Tibial nerve (tissue), 4 donors: ENCODE results near the gene MRPL9. TPM values are rescaled to one million over a fixed set of nuclear protein-coding genes. Genes with fewer than 3 reads are reported as not detected.
A peak's percentile ranks its signal among the peaks of the same experiment; 100 is the strongest.

ENCODE experiments used
- DNase-seq, 2 donors: peaks; one replicate each; pipeline ENCODE4 v3.0.0-alpha.2; 2019; ENCODE audit warnings: low spot score in 2 of 2
- H3K27ac ChIP-seq, 4 donors: fragments of 200-600 bp; sonication (generic) in 3 of 4; one replicate each; pipeline ENCODE4 v1.5.1; 2017 to 2019; ENCODE audit warnings: mild to moderate bottlenecking in 1 of 4
- H3K27me3 ChIP-seq, 2 donors: fragments of 200-600 bp; sonication (generic) in 1 of 2; one replicate each; pipeline versions ENCODE4 v1.5.1 to v1.6.0; 2017 to 2019
- H3K36me3 ChIP-seq, 3 donors: fragments of 200-600 bp; sonication (generic); one replicate each; pipeline ENCODE4 v1.5.1; 2018 to 2019
- H3K4me1 ChIP-seq, 4 donors: fragments of 200-600 bp; sonication (generic) in 3 of 4; one replicate each; pipeline ENCODE4 v1.5.1; 2017 to 2019
- H3K4me3 ChIP-seq, 4 donors: fragments of 200-600 bp; sonication (generic) in 3 of 4; one replicate each; pipeline ENCODE4 v1.5.1; 2017 to 2019; ENCODE audit warnings: mild to moderate bottlenecking in 1 of 4, moderate library complexity in 1 of 4
- H3K9me3 ChIP-seq, 4 donors: fragments of 200-600 bp; sonication (generic) in 3 of 4; one replicate each; pipeline ENCODE4 v1.5.1; 2017 to 2019
- CTCF ChIP-seq, 5 experiments: fragments of 200-600 bp in 3 of 5; fragments of 450-650 bp in 2 of 5; sonication (generic) in 3 of 5; IDR thresholded peaks; one replicate each; pipeline ENCODE4 v1.5.1; 2016 to 2019; ENCODE audit warnings: antibody characterized with exemption in 5 of 5, mild to moderate bottlenecking in 3 of 5, moderate library complexity in 2 of 5
- EP300 ChIP-seq, 2 donors: sonication (generic); formaldehyde crosslinking; IDR thresholded peaks; one replicate each; pipeline ENCODE4 v1.6.1; 2017; ENCODE audit warnings: antibody characterized with exemption in 2 of 2, mild to moderate bottlenecking in 1 of 2
- POLR2A ChIP-seq, 2 donors: fragments of 450-650 bp; IDR thresholded peaks; one replicate each; pipeline ENCODE4 v1.6.1; 2017; ENCODE audit warnings: antibody characterized with exemption in 2 of 2, mild to moderate bottlenecking in 2 of 2, moderate library complexity in 2 of 2
- WGBS, 2 donors: methylation state at CpG; one replicate each; pipeline ENCODE4 v1.1.5; 2018; 5-methylcytosine and 5-hydroxymethylcytosine counted together
- total RNA-seq, 4 donors: library from RNA; depleted of rRNA; stranded (reverse); fragments of >200 nt; gene quantifications; one replicate each; pipeline ENCODE4 v1.1.0, GENCODE V29; 2016

The MRPL9 gene
- total RNA-seq, 4 donors from 2014 or later = 47.1 to 74.1 (median 58.7) TPM

- 27 to 29% methylated on average over 16 to 17 of the region's 17 CpGs for WGBS, 2 donors
- Histone ChIP-seq H3K27ac (peak overlapping the region in 3 of 4 donors; percentile 65 to 87 (median 76)), H3K4me3 (peak overlapping the region; percentile 38 to 63 (median 54)), H3K36me3 (no peaks in the 10 kb centered on the region), H3K27me3 (peaks cover 0 to 21% of the 10 kb centered on the region in 2 donors), H3K4me1 (peaks cover 0 to 30% (median 10%) of the 10 kb centered on the region in 4 donors), H3K9me3 (no peaks in the 10 kb centered on the region)
- DNase-seq = no peak
- no peak for TF ChIP-seq POLR2A (IDR thresholded peaks at IDR 0.05)
- no peak for TF ChIP-seq CTCF (IDR thresholded peaks at IDR 0.05)
- TF ChIP-seq EP300 (IDR thresholded peaks at IDR 0.05) = no peak
Observed at GRCh38 chr1:151721788-151722510, 41.3 kb downstream of the MRPL9 start.

GRCh38 chr1:151720974-151721787 is 42.1 kb downstream of the MRPL9 start, which contains the start of gene RIIAD1:
Gene RIIAD1, plus strand, starts transcription at chr1:151721522. Its CDS starts 15 bp downstream, at chr1:151721537.
- no peaks in the 10 kb centered on the region for H3K9me3 ChIP-seq
- no peak for TF ChIP-seq EP300 (IDR thresholded peaks at IDR 0.05)
- no peak for TF ChIP-seq CTCF (IDR thresholded peaks at IDR 0.05)
- H3K36me3 ChIP-seq = no peaks in the 10 kb centered on the region
- DNase-seq = peak in 1 of 2 donors; percentile 25
- H3K27ac ChIP-seq = peak within 1 kb of the TSS; percentile 47 to 87 (median 70)
- H3K4me3 ChIP-seq = peak within 1 kb of the TSS; percentile 38 to 63 (median 54)
- peaks cover 0 to 37% (median 10%) of the 10 kb centered on the region in 4 donors for H3K4me1 ChIP-seq
- 1% methylated on average over 19 to 22 of the region's 44 CpGs for WGBS, 2 donors
- peaks cover 0 to 25% of the 10 kb centered on the region in 2 donors for H3K27me3 ChIP-seq

- TF ChIP-seq POLR2A (IDR thresholded peaks at IDR 0.05) = no peak
- peak in 1 of 2 donors; percentile 42 for TF ChIP-seq EP300 (IDR thresholded peaks at IDR 0.05)
- Histone ChIP-seq H3K27ac (peak overlapping the region; percentile 47 to 87 (median 70)), H3K9me3 (no peaks in the 10 kb centered on the region), H3K36me3 (no peaks in the 10 kb centered on the region), H3K4me3 (peak overlapping the region in 3 of 4 donors; percentile 51 to 63 (median 58)), H3K27me3 (peaks cover 0 to 31% of the 10 kb centered on the region in 2 donors), H3K4me1 (peaks cover 0 to 39% (median 10%) of the 10 kb centered on the region in 4 donors)
- no peak for DNase-seq
- WGBS, 2 donors = 6% methylated on average over 5 of the region's 5 CpGs
Observed at GRCh38 chr1:151720554-151720953, 42.7 kb downstream of the MRPL9 start.

- DNase-seq = no peak
- Histone ChIP-seq H3K27ac (peak overlapping the region in 3 of 4 donors; percentile 65 to 87 (median 76)), H3K4me3 (peak overlapping the region in 2 of 4 donors; percentile 51 to 63), H3K36me3 (no peaks in the 10 kb centered on the region), H3K27me3 (peaks cover 0 to 36% of the 10 kb centered on the region in 2 donors), H3K9me3 (no peaks in the 10 kb centered on the region), H3K4me1 (peaks cover 0 to 39% (median 10%) of the 10 kb centered on the region in 4 donors)
- WGBS, 2 donors = 44 to 54% methylated on average over 1 of the region's 1 CpG
- no peak for TF ChIP-seq CTCF (IDR thresholded peaks at IDR 0.05)
Observed at GRCh38 chr1:151720125-151720524, 43.2 kb downstream of the MRPL9 start.

- H3K27me3 ChIP-seq = peaks cover 0 to 45% of the 10 kb centered on the region in 2 donors
- no peaks in the 10 kb centered on the region for H3K9me3 ChIP-seq
- H3K27ac ChIP-seq = peak overlapping the region in 1 of 4 donors; percentile 26
- 78 to 81% methylated on average over 4 of the region's 4 CpGs for WGBS, 2 donors
- DNase-seq = no peak
- no peaks in the 10 kb centered on the region for H3K36me3 ChIP-seq
- TF ChIP-seq POLR2A (IDR thresholded peaks at IDR 0.05) = no peak
- TF ChIP-seq CTCF (IDR thresholded peaks at IDR 0.05) = no peak
- TF ChIP-seq EP300 (IDR thresholded peaks at IDR 0.05) = no peak
- H3K4me3 ChIP-seq = no peak overlapping the region
- peaks cover 0 to 39% (median 10%) of the 10 kb centered on the region in 4 donors for H3K4me1 ChIP-seq
Observed at GRCh38 chr1:151718666-151719065, 44.6 kb downstream of the MRPL9 start.
